A673 (cell line): Measurements from ENCODE around the gene TCEA3. TPM values are rescaled to one million over a fixed set of nuclear protein-coding genes. Genes with fewer than 3 reads are reported as not detected.

Source experiments
- BruUV-seq: library from RNA; stranded (reverse); fragments of 400-500 nt; replicated peaks from 2 replicates; lab custom pipeline; 2021; lab: Mats Ljungman, UMichigan
- CTCF ChIA-PET: fragments of 300-600 bp; sonication (Branson Sonifier 250); formaldehyde crosslinking; loops from one replicate; lab custom pipeline; 2022; ENCODE audit warnings: antibody characterized with exemption; lab: Charles Lee
- POLR2A ChIA-PET: fragments of 300-600 bp; sonication (Branson Sonifier 250); formaldehyde crosslinking; loops from one replicate; lab custom pipeline; 2022; ENCODE audit warnings: antibody characterized with exemption; ENCODE audit not compliant: low non-redundant PET; lab: Charles Lee
- DNase-seq: peaks from one replicate; pipeline ENCODE4 v3.0.0-alpha.2; 2015; ENCODE audit warnings: low spot score
- H3K27ac ChIP-seq: fragments of 200-600 bp; sonication (generic); 2 replicates; pipeline ENCODE4 v1.5.1; 2016; ENCODE audit warnings: mixed run types, low read depth, mild to moderate bottlenecking, mixed read lengths, antibody characterized with exemption, low read length; ENCODE audit not compliant: poor library complexity, severe bottlenecking
- H3K27me3 ChIP-seq: fragments of 200-600 bp; sonication (generic); replicated peaks from 2 replicates; pipeline ENCODE4 v1.6.1; 2017; ENCODE audit warnings: mixed run types, low read depth, mild to moderate bottlenecking, mixed read lengths, antibody characterized with exemption, low read length; ENCODE audit not compliant: insufficient read depth, poor library complexity
- H3K36me3 ChIP-seq: fragments of 200-600 bp; sonication (generic); 2 replicates; pipeline ENCODE4 v1.6.1; 2016; ENCODE audit warnings: mixed run types, mild to moderate bottlenecking, mixed read lengths, antibody characterized with exemption, low read length; ENCODE audit not compliant: insufficient read depth, poor library complexity, severe bottlenecking
- H3K4me1 ChIP-seq: fragments of 200-600 bp; sonication (generic); 2 replicates; pipeline ENCODE4 v1.6.1; 2017; ENCODE audit warnings: mixed run types, mild to moderate bottlenecking, mixed read lengths, antibody characterized with exemption, low read length; ENCODE audit not compliant: insufficient read depth, poor library complexity, severe bottlenecking
- H3K4me3 ChIP-seq: fragments of 200-600 bp; sonication (generic); 2 replicates; pipeline ENCODE4 v1.5.1; 2016; ENCODE audit warnings: low read depth, mixed run types, mild to moderate bottlenecking, mixed read lengths, low read length; ENCODE audit not compliant: poor library complexity, severe bottlenecking
- H3K9me3 ChIP-seq: fragments of 200-600 bp; sonication (generic); 2 replicates; pipeline ENCODE4 v1.6.1; 2016; ENCODE audit warnings: mixed run types, low read depth, mild to moderate bottlenecking, mixed read lengths, antibody characterized with exemption, low read length; ENCODE audit not compliant: poor library complexity, severe bottlenecking
- CTCF ChIP-seq: fragments of 300-800, 200-600 bp; sonication (generic); conservative IDR thresholded peaks from 2 replicates; pipeline ENCODE4 v1.5.1; 2017; ENCODE audit warnings: low read depth, mild to moderate bottlenecking, antibody characterized with exemption, low read length, moderate library complexity, mixed read lengths
- EZH2 ChIP-seq: fragments of 200-600 bp; sonication (generic); IDR thresholded peaks from 2 replicates; pipeline ENCODE4 v1.6.1; 2017; ENCODE audit warnings: borderline replicate concordance, low read depth, mild to moderate bottlenecking, mixed read lengths, antibody characterized with exemption, low read length; ENCODE audit not compliant: poor library complexity, severe bottlenecking
- intact Hi-C: fragments of 100-400 bp; cut with micrococcal nuclease; formaldehyde crosslinking; loops from one replicate; pipeline ENCODE4 v1.10.0; 2022; ENCODE audit not compliant: unreplicated experiment
- total RNA-seq: library from RNA; stranded (reverse); gene quantifications from 2 replicates; pipeline ENCODE4 v1.2.3, GENCODE V29; 2021

The TCEA3 gene
- total RNA-seq, 1 experiment from 2014 or later: 0.99 TPM

GRCh38 chr1:23369335-23370013, 55.1 kb downstream of the TCEA3 start, which contains the start of gene ZNF436:
ZNF436 (minus strand) TSS chr1:23369836; CDS start chr1:23368005, 1,831 bp downstream.
- Histone ChIP-seq H3K4me1 (peaks cover 24% of the 10 kb centered on the region), H3K27ac (peak within 1 kb of the TSS; percentile 98), H3K36me3 (peaks cover 24% of the 10 kb centered on the region), H3K4me3 (peak within 1 kb of the TSS; percentile 75), H3K27me3 (no peaks in the 10 kb centered on the region), H3K9me3 (peaks cover 9% of the 10 kb centered on the region)
- TF ChIP-seq CTCF: no peak
- TF ChIP-seq EZH2: no peak
- DNase-seq: peak; percentile 89
- BruUV-seq: no TSS peak
- intact Hi-C loops: no loop called here
- ChIA-PET POLR2A (no interaction called here), CTCF (interaction anchor here (0.5 to 1.1 kb wide), 3 partner anchors 15 to 34 kb away, joined by 3 to 10 read pairs (median 6); partner anchors contain the start of gene HNRNPR)

GRCh38 chr1:23368562-23369334, 55.8 kb downstream of the TCEA3 start:
- H3K27ac ChIP-seq: peak overlapping the region; percentile 98
- ChIA-PET CTCF (interaction anchor here (0.6 to 1.1 kb wide), 2 partner anchors 35 to 422 kb away, joined by 3 to 6 read pairs; partner anchors contain the start of gene LYPLA2), POLR2A (interaction anchor here (0.8 to 1.7 kb wide), 3 partner anchors 19 to 409 kb away, joined by 3 to 13 read pairs (median 3); partner anchors contain the start of genes HNRNPR and PITHD1)
- TF ChIP-seq EZH2: no peak
- peak; percentile 42; the same call in 1 of the 2 replicates for TF ChIP-seq CTCF
- BruUV-seq: no TSS peak
- intact Hi-C loops: no loop called here
- H3K9me3 ChIP-seq: peaks cover 15% of the 10 kb centered on the region
- H3K4me3 ChIP-seq: peak overlapping the region; percentile 75
- peak; percentile 97 for DNase-seq
- H3K36me3 ChIP-seq: peaks cover 32% of the 10 kb centered on the region
- H3K27me3 ChIP-seq: no peaks in the 10 kb centered on the region
- H3K4me1 ChIP-seq: peaks cover 24% of the 10 kb centered on the region

- peak overlapping the region; percentile 98 for H3K27ac ChIP-seq
- intact Hi-C loops: no loop called here
Observed at GRCh38 chr1:23367791-23368561, 56.6 kb downstream of the TCEA3 start.

More at GRCh38 chr1:23367791-23368561, 56.6 kb downstream of the TCEA3 start:
- Histone ChIP-seq H3K4me3 (peak overlapping the region; percentile 75), H3K36me3 (peaks cover 38% of the 10 kb centered on the region), H3K27me3 (no peaks in the 10 kb centered on the region), H3K9me3 (peaks cover 22% of the 10 kb centered on the region), H3K4me1 (peaks cover 24% of the 10 kb centered on the region)
- ChIA-PET POLR2A (interaction anchor here (0.6 to 1.7 kb wide), 5 partner anchors 18 to 410 kb away, joined by 3 to 13 read pairs (median 3); partner anchors contain the start of genes HNRNPR and PITHD1), CTCF (interaction anchor here (0.6 kb wide), 2 partner anchors 187 to 423 kb away, joined by 3 to 4 read pairs; partner anchors contain the start of gene LYPLA2)
- TF ChIP-seq EZH2: no peak
- no peak for TF ChIP-seq CTCF
- peak; percentile 100 for DNase-seq
- no TSS peak for BruUV-seq
